Measurements from ENCODE around the gene ADAT2. TPM values are rescaled to one million over a fixed set of nuclear protein-coding genes. Genes with fewer than 3 reads are reported as not detected.

ADAT2 gene
- total and polyA plus RNA-seq, 10 of the 15 experiments (the other 5 are each of a cell fraction or from before 2014, with no cell fraction given) = 7.8 to 38.6 (median 17.3) TPM

GRCh38 chr6:143410859-143411270 lies 39.6 kb downstream of the ADAT2 start:
- in situ Hi-C loops (cut with MboI) (loop anchor here (10.0 to 25.0 kb wide), 2 partner anchors 724 to 846 kb away; no protein-coding TSS in a partner anchor), intact Hi-C loops (cut with micrococcal nuclease; ENCODE audit: unreplicated experiment) (no loop called here)
- FAIRE-seq (no peak), DNase-seq (ENCODE audit: low read depth, low spot score) (no peak), ATAC-seq (no peak)
- H3K9ac ChIP-seq (ENCODE audit: control insufficient read depth, insufficient read depth, low read length) = no peak overlapping the region
- no peak overlapping the region for H3K4me3 ChIP-seq
- SMC1A ChIA-PET (ENCODE audit: uncharacterized antibody, unreplicated experiment) = interaction anchor here (0.6 to 1.2 kb wide), 2 partner anchors 29 to 262 kb away, joined by 3 read pairs; no protein-coding TSS in a partner anchor
- H3K27ac ChIP-seq (ENCODE audit: control insufficient read depth, insufficient read depth) = no peak overlapping the region
- no peak overlapping the region for H3K4me2 ChIP-seq (ENCODE audit: control insufficient read depth, insufficient read depth)
- TF ChIP-seq PKNOX1 (IDR thresholded peaks at IDR 0.05) = no peak
- TF ChIP-seq MXI1 (IDR thresholded peaks at IDR 0.05; ENCODE audit: low read depth, low read length) = no peak
- no peak for TF ChIP-seq CEBPZ (IDR thresholded peaks at IDR 0.05; ENCODE audit: low read depth, low read length)
- TF ChIP-seq STAT3 (IDR thresholded peaks at IDR 0.05; ENCODE audit: low read depth, low read length) = no peak
- no peak for TF ChIP-seq SMAD5 (IDR thresholded peaks at IDR 0.05; ENCODE audit: low read depth)
- no peak for TF ChIP-seq NFIC (IDR thresholded peaks at IDR 0.05; ENCODE audit: low read depth, low read length)
- TF ChIP-seq GABPA (IDR thresholded peaks at IDR 0.05; ENCODE audit: low read depth) = no peak
- no peak for TF ChIP-seq PAX8 (IDR thresholded peaks at IDR 0.05)
- RAD21 ChIA-PET (ENCODE audit: unreplicated experiment) = interaction anchor here (1.0 kb wide), 1 partner anchor 17 kb away, joined by 3 read pairs; no protein-coding TSS in a partner anchor
- peaks cover 11% of the 10 kb centered on the region for H3K4me1 ChIP-seq (ENCODE audit: control insufficient read depth, insufficient read depth, low read length)
- H3K36me3 ChIP-seq (ENCODE audit: control insufficient read depth in 2 of 2, insufficient read depth in 2 of 2, low read length in 1 of 2) = no peaks in the 10 kb centered on the region
- CTCF ChIA-PET = interaction anchor here (0.7 kb wide), 2 partner anchors 7 to 12 kb away, joined by 3 to 4 read pairs; no protein-coding TSS in a partner anchor
- no peaks in the 10 kb centered on the region; the same call in 2 of the 3 replicates for H3K9me3 ChIP-seq (replicated peaks; ENCODE audit: control insufficient read depth, insufficient read depth, low read length)
- H4K20me1 ChIP-seq (ENCODE audit: control insufficient read depth, insufficient read depth) = no peaks in the 10 kb centered on the region
- 100% methylated on average over 1 of the region's 1 CpG for WGBS (ENCODE audit: insufficient coverage, insufficient replicate concordance, low lambda C conversion rate, missing lambda C conversion rate)
- no peaks in the 10 kb centered on the region for H3K79me2 ChIP-seq (ENCODE audit: control insufficient read depth, insufficient read depth, low read length)
- POLR2A ChIA-PET = no interaction called here
- H2AFZ ChIP-seq (ENCODE audit: control insufficient read depth, low read depth, low read length) = no peak overlapping the region
- H3K27me3 ChIP-seq (replicated peaks in 1 of 2; ENCODE audit: control insufficient read depth in 2 of 2, insufficient read depth in 2 of 2, low read length in 1 of 2) = no peaks in the 10 kb centered on the region
- no TSS peak for BruUV-seq (replicated peaks)

Measured in GM12878 (cell line).